HAP-1 (cell line): ENCODE results near the gene UXS1.

Source experiments
- DNase-seq, 2 experiments: peaks; one replicate each; pipeline ENCODE4 v3.0.0-alpha.2; 2016 to 2020; ENCODE audit warnings: low spot score in 2 of 2
- H3K27me3 ChIP-seq: fragments of 250-450 bp; sonication (Bioruptor Pico); 2 replicates; pipeline ENCODE4 v1.5.1; 2020; ENCODE audit warnings: low read depth, mild to moderate bottlenecking, moderate library complexity
- H3K36me3 ChIP-seq: fragments of 250-450 bp; sonication (Bioruptor Pico); replicated peaks from 2 replicates; pipeline ENCODE4 v1.5.1; 2020; ENCODE audit warnings: mild to moderate bottlenecking
- H3K4me1 ChIP-seq: fragments of 250-450 bp; sonication (Bioruptor Pico); 2 replicates; pipeline ENCODE4 v1.5.1; 2020; ENCODE audit warnings: mild to moderate bottlenecking
- H3K4me3 ChIP-seq: fragments of 250-450 bp; sonication (Bioruptor Pico); 2 replicates; pipeline ENCODE4 v1.5.1; 2020; ENCODE audit warnings: mild to moderate bottlenecking, moderate library complexity
- H3K9me3 ChIP-seq: fragments of 250-450 bp; sonication (Bioruptor Pico); 2 replicates; pipeline ENCODE4 v1.5.1; 2020; ENCODE audit warnings: mild to moderate bottlenecking, moderate library complexity
- in situ Hi-C: fragments of 300-500 bp; cut with MboI; formaldehyde crosslinking; loops from 3 replicates; pipeline ENCODE4 v1.14.3; 2020; ENCODE audit warnings: low sequenced_read_pairs, inconsistent platforms, mixed read lengths

UXS1 gene

GRCh38 chr2:106161938-106162820 is 31.9 kb downstream of the UXS1 start:
- no peaks in the 10 kb centered on the region for H3K9me3 ChIP-seq
- H3K36me3 ChIP-seq, result peaks cover 10% of the 10 kb centered on the region; the same call in 1 of the 2 replicates
- no peaks in the 10 kb centered on the region for H3K27me3 ChIP-seq
- H3K4me3 ChIP-seq, result no peak overlapping the region
- in situ Hi-C loops, result no loop called here
- peaks cover 15% of the 10 kb centered on the region for H3K4me1 ChIP-seq
- DNase-seq, result no peak

GRCh38 chr2:106161341-106161740 is 32.8 kb downstream of the UXS1 start:
- Histone ChIP-seq H3K4me3 (no peak overlapping the region), H3K4me1 (peaks cover 15% of the 10 kb centered on the region), H3K27me3 (no peaks in the 10 kb centered on the region), H3K36me3 (peaks cover 10% of the 10 kb centered on the region), H3K9me3 (no peaks in the 10 kb centered on the region)
- DNase-seq, result no peak
- in situ Hi-C loops, result no loop called here

DNA sequence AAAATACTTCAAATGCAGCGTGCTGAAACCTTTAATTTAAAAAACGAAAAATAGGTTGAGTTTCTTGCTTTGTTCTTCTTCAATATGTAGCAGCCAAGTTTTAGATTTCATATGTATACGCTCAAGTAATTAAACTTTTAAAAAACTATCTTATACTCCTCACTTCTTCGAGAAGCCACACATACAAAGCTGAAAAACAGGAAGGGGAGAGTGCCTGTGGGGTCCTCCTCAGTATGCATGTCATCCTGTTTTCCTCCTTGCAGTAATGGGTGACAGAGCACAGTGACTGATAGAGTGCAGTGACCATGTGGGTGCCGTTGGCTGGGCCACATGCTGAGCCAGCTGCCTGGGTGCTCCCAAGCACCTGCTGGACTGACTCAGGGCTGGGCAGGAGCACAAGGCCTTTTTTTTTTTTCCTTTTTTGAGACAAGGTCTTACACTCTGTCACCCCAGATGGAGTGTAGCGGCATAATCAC is 33.3 kb downstream of the UXS1 start:
- in situ Hi-C loops, result no loop called here
- no peak for DNase-seq
- peaks cover 10% of the 10 kb centered on the region for H3K36me3 ChIP-seq
- H3K9me3 ChIP-seq, result no peaks in the 10 kb centered on the region
- H3K27me3 ChIP-seq, result no peaks in the 10 kb centered on the region
- H3K4me1 ChIP-seq, result peaks cover 11% of the 10 kb centered on the region
- no peak overlapping the region for H3K4me3 ChIP-seq

DNA sequence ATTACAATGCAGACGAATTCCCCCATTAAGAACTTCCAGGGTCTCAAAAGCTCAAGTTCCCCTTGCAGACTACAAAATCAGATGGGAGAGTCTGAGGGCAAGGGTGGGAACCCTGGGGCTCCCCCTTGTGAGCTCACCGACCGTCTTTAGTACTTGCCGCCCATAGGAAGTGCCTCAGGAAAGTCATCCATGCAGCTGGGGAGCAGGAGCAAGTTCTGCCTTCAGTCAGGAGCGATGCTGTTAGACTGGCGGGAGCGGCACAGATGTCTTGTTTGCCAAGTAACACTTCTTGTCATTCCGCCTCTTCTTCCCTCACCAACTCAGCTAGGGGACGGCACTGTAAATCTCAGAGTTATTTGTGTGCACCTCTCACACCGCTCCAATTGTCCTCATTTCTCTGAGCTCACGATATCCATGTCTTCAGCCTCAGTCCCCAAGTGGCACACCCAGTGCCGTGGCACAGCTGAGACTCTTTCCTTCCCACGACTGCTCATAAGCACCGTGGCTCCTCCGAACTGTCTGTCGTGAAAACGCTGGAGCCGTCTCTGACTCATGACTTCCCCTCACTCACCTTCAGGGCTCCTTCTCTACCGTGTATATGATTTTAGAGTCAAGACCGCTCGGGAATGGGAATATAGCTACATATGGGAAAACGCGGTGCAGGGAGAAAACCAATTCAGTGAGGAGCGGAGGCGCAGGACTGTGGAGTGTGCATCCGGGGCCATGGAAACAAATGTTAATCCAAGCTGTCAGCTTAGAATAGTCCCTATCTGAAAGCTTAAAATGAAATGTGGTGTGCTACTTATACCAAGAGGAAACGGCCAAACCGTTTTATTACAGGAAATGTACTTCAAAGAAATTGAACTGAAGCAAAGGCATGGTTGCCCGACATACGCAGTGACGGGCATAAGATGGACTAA is 34.0 kb downstream of the UXS1 start:
- no peak for DNase-seq
- Histone ChIP-seq H3K9me3 (no peaks in the 10 kb centered on the region), H3K4me1 (peaks cover 4% of the 10 kb centered on the region), H3K36me3 (peaks cover 15% of the 10 kb centered on the region), H3K27me3 (no peaks in the 10 kb centered on the region), H3K4me3 (no peak overlapping the region)
- in situ Hi-C loops, result no loop called here

GRCh38 chr2:106158871-106159270 is 35.2 kb downstream of the UXS1 start:
- no peaks in the 10 kb centered on the region for H3K27me3 ChIP-seq
- in situ Hi-C loops, result no loop called here
- no peak overlapping the region for H3K4me3 ChIP-seq
- no peaks in the 10 kb centered on the region for H3K4me1 ChIP-seq
- no peaks in the 10 kb centered on the region for H3K9me3 ChIP-seq
- peaks cover 15% of the 10 kb centered on the region for H3K36me3 ChIP-seq
- no peak for DNase-seq

- Histone ChIP-seq H3K36me3 (peaks cover 15% of the 10 kb centered on the region), H3K4me3 (no peak overlapping the region), H3K27me3 (no peaks in the 10 kb centered on the region), H3K4me1 (no peaks in the 10 kb centered on the region), H3K9me3 (no peaks in the 10 kb centered on the region)
- in situ Hi-C loops, result no loop called here
- DNase-seq, result no peak
These were observed 36.0 kb downstream of the UXS1 start for GRCh38 chr2:106158131-106158530.

DNA sequence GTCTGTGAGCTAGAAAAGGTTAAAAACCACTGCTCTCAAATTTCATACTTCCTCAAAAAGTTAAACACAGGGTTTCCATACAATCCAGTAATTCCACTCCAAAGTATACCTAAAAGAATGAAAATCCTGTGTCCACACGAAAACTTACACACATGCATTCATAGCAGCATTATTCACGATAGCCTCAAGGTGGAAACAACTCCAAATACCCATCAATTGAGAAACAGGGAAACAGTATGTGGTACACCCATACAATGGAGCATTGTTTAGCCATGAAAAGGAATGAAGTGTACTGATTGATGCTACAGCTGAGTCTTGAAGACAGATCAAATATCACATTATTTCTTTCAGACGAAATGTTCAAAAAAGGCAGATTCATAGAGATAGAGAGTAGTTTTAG is 36.7 kb downstream of the UXS1 start:
- no peak for DNase-seq
- in situ Hi-C loops, result no loop called here
- Histone ChIP-seq H3K9me3 (no peaks in the 10 kb centered on the region), H3K4me1 (no peaks in the 10 kb centered on the region), H3K27me3 (no peaks in the 10 kb centered on the region), H3K36me3 (peaks cover 13% of the 10 kb centered on the region), H3K4me3 (no peak overlapping the region)

DNA sequence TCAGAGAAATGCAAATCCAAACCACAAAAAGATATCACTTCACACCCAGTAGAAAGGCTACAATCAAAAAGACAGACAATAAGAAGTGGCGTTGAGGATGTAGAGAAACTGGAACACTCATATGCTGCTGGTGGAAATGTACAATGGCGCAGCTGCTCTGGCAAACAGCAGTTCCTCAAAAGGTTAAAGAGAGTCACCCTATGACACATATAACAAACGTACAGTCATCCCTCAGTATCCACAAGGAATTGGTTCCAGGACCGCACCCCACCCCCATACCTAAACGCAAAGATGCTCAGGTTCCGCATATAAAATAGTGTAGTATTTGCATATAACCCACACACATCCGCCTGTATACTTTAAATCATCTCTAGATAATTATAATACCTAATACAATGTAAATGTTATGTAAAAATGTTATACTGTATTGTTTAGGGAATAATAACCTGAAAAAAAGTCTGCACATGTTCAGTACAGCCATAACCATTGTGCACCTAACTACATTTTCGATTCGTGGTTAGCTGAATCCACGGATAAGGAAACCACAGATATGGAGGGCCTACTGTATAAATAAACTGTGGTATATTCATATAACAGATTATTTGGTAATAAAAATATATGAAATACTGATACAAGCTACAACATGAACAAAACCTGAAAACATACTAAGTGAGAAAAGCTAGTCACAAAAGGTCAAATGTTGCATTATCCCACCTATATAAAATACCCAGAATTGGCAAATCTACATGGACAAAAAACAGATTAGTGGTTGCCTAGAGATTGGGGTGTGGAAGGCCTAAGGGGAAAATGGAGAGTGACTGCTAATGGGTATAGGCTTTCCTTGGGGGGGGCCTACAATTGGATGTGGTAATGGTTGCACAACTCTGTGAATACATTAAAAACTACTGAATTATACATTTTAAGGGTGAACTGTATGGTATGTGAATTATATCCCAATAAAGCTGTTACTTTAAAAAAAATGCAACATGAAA is 37.5 kb downstream of the UXS1 start:
- DNase-seq, result no peak
- H3K4me1 ChIP-seq, result no peaks in the 10 kb centered on the region

DNA sequence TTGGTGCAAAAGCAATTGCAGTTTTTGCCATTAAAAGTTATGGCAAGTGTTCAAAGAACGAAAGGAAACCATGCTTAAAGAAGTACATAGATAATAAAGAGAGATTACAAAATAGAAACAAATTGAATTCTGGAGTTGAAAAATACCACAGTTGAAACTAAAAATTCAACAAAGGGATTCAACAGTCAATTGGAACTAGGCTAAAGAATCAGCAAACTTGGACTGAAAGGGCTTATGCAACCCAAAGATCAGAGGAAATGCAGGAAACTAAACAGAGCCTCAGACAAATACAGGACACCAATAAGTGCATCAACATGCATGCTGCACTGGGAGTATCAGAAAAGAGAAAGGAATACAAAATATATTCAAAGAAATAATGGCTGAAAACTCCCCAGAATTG is 40.3 kb downstream of the UXS1 start:
- H3K9me3 ChIP-seq, result no peaks in the 10 kb centered on the region
- H3K27me3 ChIP-seq, result no peaks in the 10 kb centered on the region
- in situ Hi-C loops, result no loop called here
- no peak overlapping the region for H3K4me3 ChIP-seq
- DNase-seq, result no peak
- H3K36me3 ChIP-seq, result peaks cover 15% of the 10 kb centered on the region
- H3K4me1 ChIP-seq, result no peaks in the 10 kb centered on the region

More for the DNA sequence above, 37.5 kb downstream of the UXS1 start:
- in situ Hi-C loops, result no loop called here
- H3K27me3 ChIP-seq, result no peaks in the 10 kb centered on the region
- peaks cover 9% of the 10 kb centered on the region for H3K36me3 ChIP-seq
- no peak overlapping the region for H3K4me3 ChIP-seq
- no peaks in the 10 kb centered on the region for H3K9me3 ChIP-seq

GRCh38 chr2:106147665-106148064 is 46.4 kb downstream of the UXS1 start:
- in situ Hi-C loops, result no loop called here
- Histone ChIP-seq H3K4me1 (no peaks in the 10 kb centered on the region), H3K9me3 (no peaks in the 10 kb centered on the region), H3K27me3 (no peaks in the 10 kb centered on the region), H3K36me3 (peaks cover 10% of the 10 kb centered on the region), H3K4me3 (no peak overlapping the region)
- no peak for DNase-seq

DNA sequence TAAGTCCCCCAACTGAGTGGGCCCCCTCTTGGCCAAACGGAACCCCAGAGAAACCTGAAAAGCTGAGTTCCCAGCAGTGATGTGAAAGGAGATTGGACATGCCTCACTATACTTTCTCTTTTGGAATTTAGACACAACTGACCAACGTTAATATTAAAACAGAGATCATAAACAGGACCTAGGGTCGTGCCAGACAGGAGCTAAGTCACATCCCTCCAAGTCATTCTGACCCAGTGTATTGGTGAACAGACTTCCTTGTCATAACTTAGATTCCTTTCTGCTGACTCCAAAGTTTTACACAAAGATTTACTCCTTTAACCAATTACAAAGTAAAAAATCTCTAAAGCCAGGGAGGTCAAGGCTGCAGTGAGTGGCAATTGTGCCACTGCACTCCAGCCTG is 46.9 kb downstream of the UXS1 start:
- H3K36me3 ChIP-seq, result peaks cover 10% of the 10 kb centered on the region

GRCh38 chr2:106144621-106145331 is 49.3 kb downstream of the UXS1 start:
- no peak for DNase-seq
- Histone ChIP-seq H3K9me3 (no peaks in the 10 kb centered on the region), H3K27me3 (no peaks in the 10 kb centered on the region), H3K4me1 (no peaks in the 10 kb centered on the region), H3K4me3 (no peak overlapping the region), H3K36me3 (peaks cover 3% of the 10 kb centered on the region)
- in situ Hi-C loops, result no loop called here

More for the DNA sequence above, 46.9 kb downstream of the UXS1 start:
- Histone ChIP-seq H3K4me1 (no peaks in the 10 kb centered on the region), H3K9me3 (no peaks in the 10 kb centered on the region), H3K27me3 (no peaks in the 10 kb centered on the region), H3K4me3 (no peak overlapping the region)
- no peak for DNase-seq
- in situ Hi-C loops, result no loop called here
